ENCODE data around the gene PDE7B.

- no peak for TF ChIP-seq CTCF (IDR thresholded peaks at IDR 0.05)
- no peak for TF ChIP-seq POLR2A (IDR thresholded peaks at IDR 0.05)
- TF ChIP-seq EP300 (IDR thresholded peaks at IDR 0.05) = no peak
These were observed 53.2 kb downstream of the PDE7B start for GRCh38 chr6:135904666-135905065.

All from tibial nerve (tissue), 4 donors.